Thoracic aorta (tissue), 2 donors: ENCODE measurements around the gene PIP5K1C. TPM values are rescaled to one million over a fixed set of nuclear protein-coding genes. Genes with fewer than 3 reads are reported as not detected.

Source experiments
- ATAC-seq: fragments of 150-250 bp; one replicate; pipeline ENCODE4 v1.8.0; 2017; ENCODE audit warnings: low read depth; ENCODE audit not compliant: insufficient number of reproducible peaks, low FRiP score
- DNase-seq: peaks from one replicate; pipeline ENCODE4 v3.0.0-alpha.2; 2020; ENCODE audit warnings: low spot score
- H3K27ac ChIP-seq, 2 donors: fragments of 200-600 bp; sonication (generic); 1 replicate in 1 of 2; 2 replicates in 1 of 2; pipeline ENCODE4 v1.5.1; 2016; ENCODE audit warnings: mild to moderate bottlenecking in 2 of 2, moderate library complexity in 2 of 2
- H3K27me3 ChIP-seq: fragments of 200-600 bp; sonication (generic); replicated peaks from 2 replicates; pipeline ENCODE4 v1.6.0; 2016; ENCODE audit warnings: mild to moderate bottlenecking; ENCODE audit not compliant: insufficient read depth
- H3K36me3 ChIP-seq: fragments of 200-600 bp; sonication (generic); one replicate; pipeline ENCODE4 v1.5.1; 2016
- H3K4me1 ChIP-seq, 2 donors: fragments of 200-600 bp; sonication (generic); 1 replicate in 1 of 2; 2 replicates in 1 of 2; pipeline versions ENCODE4 v1.5.1 to v1.6.0; 2016; ENCODE audit warnings: low read depth in 2 of 2, mild to moderate bottlenecking in 1 of 2; ENCODE audit not compliant: control insufficient read depth in 1 of 2
- H3K4me3 ChIP-seq: fragments of 200-600 bp; sonication (generic); 2 replicates; pipeline ENCODE4 v1.5.1; 2016; ENCODE audit warnings: mild to moderate bottlenecking
- H3K9me3 ChIP-seq: fragments of 200-600 bp; sonication (generic); 2 replicates; pipeline ENCODE4 v1.5.1; 2016
- CTCF ChIP-seq: fragments of 200-600 bp; sonication (generic); IDR thresholded peaks from one replicate; pipeline ENCODE4 v1.5.1; 2019; ENCODE audit warnings: antibody characterized with exemption
- total RNA-seq, 2 donors: library from RNA; depleted of rRNA; stranded (reverse); fragments of >200 nt; gene quantifications; one replicate each; pipeline versions ENCODE4 v1.1.0 to v1.2.3, GENCODE V29; 2016

PIP5K1C gene
- total RNA-seq, 2 donors from 2014 or later, result 82.6 to 84.5 TPM

GRCh38 chr19:3721131-3721886 is 21.0 kb upstream of the PIP5K1C start:
- Histone ChIP-seq H3K36me3 (no peaks in the 10 kb centered on the region), H3K4me1 (peaks cover 4 to 21% of the 10 kb centered on the region in 2 donors), H3K27ac (no peak overlapping the region), H3K9me3 (no peaks in the 10 kb centered on the region), H3K4me3 (peak overlapping the region; percentile 48), H3K27me3 (peaks cover 16% of the 10 kb centered on the region)
- ATAC-seq (no peak), DNase-seq (no peak)
- no peak for TF ChIP-seq CTCF

GRCh38 chr19:3720349-3720917 is 20.2 kb upstream of the PIP5K1C start:
- no peak for DNase-seq
- no peak for ATAC-seq
- H3K27me3 ChIP-seq, result peaks cover 16% of the 10 kb centered on the region
- H3K4me3 ChIP-seq, result no peak overlapping the region
- H3K4me1 ChIP-seq, result peaks cover 4 to 21% of the 10 kb centered on the region in 2 donors
- no peak overlapping the region for H3K27ac ChIP-seq
- H3K36me3 ChIP-seq, result no peaks in the 10 kb centered on the region
- no peaks in the 10 kb centered on the region for H3K9me3 ChIP-seq
- TF ChIP-seq CTCF, result no peak

- H3K27ac ChIP-seq, result no peak overlapping the region
- H3K27me3 ChIP-seq, result peaks cover 16% of the 10 kb centered on the region
- no peaks in the 10 kb centered on the region for H3K9me3 ChIP-seq
- peaks cover 4 to 21% of the 10 kb centered on the region in 2 donors for H3K4me1 ChIP-seq
- no peak overlapping the region for H3K4me3 ChIP-seq
- ATAC-seq (no peak), DNase-seq (no peak)
- TF ChIP-seq CTCF, result no peak
- no peaks in the 10 kb centered on the region for H3K36me3 ChIP-seq
Measured at GRCh38 chr19:3719868-3720267, 19.6 kb upstream of the PIP5K1C start.

- Histone ChIP-seq H3K27ac (no peak overlapping the region), H3K4me3 (no peak overlapping the region), H3K36me3 (no peaks in the 10 kb centered on the region), H3K9me3 (no peaks in the 10 kb centered on the region), H3K4me1 (peaks cover 0 to 12% of the 10 kb centered on the region in 2 donors), H3K27me3 (peaks cover 11% of the 10 kb centered on the region)
- TF ChIP-seq CTCF, result no peak
- no peak for DNase-seq
- ATAC-seq, result no peak
Measured at GRCh38 chr19:3716147-3716668, 15.9 kb upstream of the PIP5K1C start.

- DNase-seq (no peak), ATAC-seq (no peak)
- Histone ChIP-seq H3K9me3 (no peaks in the 10 kb centered on the region), H3K4me3 (no peak overlapping the region), H3K27me3 (no peaks in the 10 kb centered on the region), H3K36me3 (no peaks in the 10 kb centered on the region), H3K4me1 (no peaks in the 10 kb centered on the region), H3K27ac (no peak overlapping the region)
- TF ChIP-seq CTCF, result no peak
Measured at GRCh38 chr19:3712663-3713611, 12.7 kb upstream of the PIP5K1C start.
